Measurements from ENCODE around the gene ZNF445. TPM values are rescaled to one million over a fixed set of nuclear protein-coding genes. Genes with fewer than 3 reads are reported as not detected.

Gene ZNF445
- total and polyA plus RNA-seq, 2 donors (not counting 3 experiments of a cell fraction or from before 2014, with no cell fraction given) = 2.3 to 17.8 TPM

DNA sequence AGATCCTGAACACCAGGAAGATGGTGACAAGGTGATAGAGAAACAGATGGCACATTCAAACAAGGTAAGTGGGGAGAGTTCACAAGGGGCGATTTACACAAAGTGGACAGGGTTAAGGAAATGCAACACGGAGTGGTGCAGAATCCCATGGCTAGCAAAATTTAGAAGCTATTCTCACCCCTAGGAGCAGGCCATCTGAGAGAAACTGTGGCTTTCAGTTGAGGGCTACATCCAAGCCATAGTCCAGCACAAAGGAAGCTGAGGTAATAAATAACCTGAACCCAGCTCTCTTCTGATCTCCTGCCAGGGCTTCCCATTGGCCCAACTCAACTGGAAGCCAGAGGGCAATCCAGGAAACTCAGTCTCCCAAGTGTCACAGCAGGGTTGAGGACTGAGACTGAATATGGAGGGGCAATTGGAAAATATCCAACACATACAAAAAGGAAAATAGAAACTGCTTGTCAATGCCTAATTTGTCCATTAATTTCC, 1.2 kb upstream of the ZNF445 start:
- no TSS peak for BruUV-seq (replicated peaks)
- Histone ChIP-seq H3K27me3 (ENCODE audit: control insufficient read depth in 2 of 2, insufficient read depth in 2 of 2, low read length in 2 of 2) (no peaks in the 10 kb centered on the region), H3K9ac (replicated peaks; ENCODE audit: extremely low read depth, insufficient read depth, low read length) (no peak overlapping the region), H3K4me2 (ENCODE audit: insufficient read depth, low read length) (no peak overlapping the region), H3K27ac (ENCODE audit: insufficient read depth, low read depth, low read length) (no peak overlapping the region), H2AFZ (ENCODE audit: low read depth, low read length) (peak overlapping the region; percentile 89), H3K9me3 (replicated peaks; ENCODE audit: control insufficient read depth, insufficient read depth, low read length) (no peaks in the 10 kb centered on the region), H3K4me1 (ENCODE audit: control insufficient read depth, extremely low read depth, insufficient read depth, low read length) (peaks cover 11% of the 10 kb centered on the region), H3K9me1 (replicated peaks; ENCODE audit: control insufficient read depth, extremely low read depth, insufficient read depth, low read length) (no peaks in the 10 kb centered on the region), H3K4me3 (replicated peaks in 1 of 3; ENCODE audit: insufficient read depth in 1 of 3, low read depth in 1 of 3, low read length in 3 of 3) (no peak overlapping the region), H3K79me2 (ENCODE audit: control insufficient read depth, insufficient read depth, low read length) (peaks cover 32% of the 10 kb centered on the region), H4K20me1 (replicated peaks; ENCODE audit: control insufficient read depth, extremely low read depth, insufficient read depth, low read length) (no peaks in the 10 kb centered on the region), H3K36me3 (ENCODE audit: control insufficient read depth in 2 of 2, extremely low read depth in 1 of 2, insufficient read depth in 2 of 2, low read length in 2 of 2) (no peaks in the 10 kb centered on the region)
- intact Hi-C loops (cut with micrococcal nuclease) (no loop called here), dilution Hi-C loops (cut with MboI; ENCODE audit: extremely low pct_ligation_motif_present, low sequenced_read_pairs) (no loop called here)
- POLR2A ChIA-PET = no interaction called here
- TF ChIP-seq GATA2 (IDR thresholded peaks at IDR 0.05; ENCODE audit: insufficient read depth, insufficient read length, low read depth, low read length) = no peak
- TF ChIP-seq EZH2 (IDR thresholded peaks at IDR 0.05; ENCODE audit: borderline replicate concordance, low read depth, low read length, severe bottlenecking) = no peak
- no peak for TF ChIP-seq FOS (IDR thresholded peaks at IDR 0.05; ENCODE audit: borderline replicate concordance, insufficient read depth, low read length)
- no peak for TF ChIP-seq POLR2A (IDR thresholded peaks at IDR 0.05; ENCODE audit: low read depth, low read length)
- TF ChIP-seq POLR2AphosphoS5 (IDR thresholded peaks at IDR 0.05; ENCODE audit: insufficient read depth, low read depth, low read length) = no peak
- TF ChIP-seq, protein P1, sequence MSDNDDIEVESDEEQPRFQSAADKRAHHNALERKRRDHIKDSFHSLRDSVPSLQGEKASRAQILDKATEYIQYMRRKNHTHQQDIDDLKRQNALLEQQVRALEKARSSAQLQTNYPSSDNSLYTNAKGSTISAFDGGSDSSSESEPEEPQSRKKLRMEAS (IDR thresholded peaks at IDR 0.05; ENCODE audit: insufficient read depth, insufficient read length) = no peak
- no peak for TF ChIP-seq JUN (IDR thresholded peaks at IDR 0.05; ENCODE audit: borderline replicate concordance, insufficient read depth, insufficient read length, low read depth)
- no peak for TF ChIP-seq CTCF (IDR thresholded peaks at IDR 0.05; ENCODE audit: extremely low read depth in 1 of 2, insufficient read depth in 1 of 2, low read depth in 1 of 2, low read length in 2 of 2)
- TF ChIP-seq MYC (IDR thresholded peaks at IDR 0.05; ENCODE audit: low read depth, low read length) = no peak
- FAIRE-seq (no peak), DNase-seq (ENCODE audit: low read depth, low spot score) (no peak)
- CTCF ChIA-PET = interaction anchor here (1.2 kb wide), 1 partner anchor 39 kb away, joined by 3 read pairs; no protein-coding TSS in a partner anchor

Data from endothelial cell of umbilical vein (primary cell).